Measurements from ENCODE around the gene PCDHGC4.

Gene PCDHGC4

GRCh38 chr5:141512911-141513626, 28.2 kb downstream of the PCDHGC4 start:
- DNase-seq (ENCODE audit: low spot score) = no peak

GRCh38 chr5:141513627-141514329, 28.9 kb downstream of the PCDHGC4 start:
- DNase-seq (ENCODE audit: low spot score) = no peak

- DNase-seq (ENCODE audit: low spot score) = no peak
Observed at GRCh38 chr5:141514330-141515133, 29.7 kb downstream of the PCDHGC4 start.

- DNase-seq (ENCODE audit: low spot score) = no peak
Observed at GRCh38 chr5:141515141-141515540, 30.3 kb downstream of the PCDHGC4 start.

GRCh38 chr5:141515946-141516671, 31.3 kb downstream of the PCDHGC4 start:
- no peak for DNase-seq (ENCODE audit: low spot score)

GRCh38 chr5:141516672-141517025, 31.8 kb downstream of the PCDHGC4 start:
- no peak for DNase-seq (ENCODE audit: low spot score)

- DNase-seq (ENCODE audit: low spot score) = no peak
Observed at GRCh38 chr5:141517312-141517711, 32.5 kb downstream of the PCDHGC4 start.

- no peak for DNase-seq (ENCODE audit: low spot score)
Observed at GRCh38 chr5:141517880-141518617, 33.2 kb downstream of the PCDHGC4 start.

GRCh38 chr5:141518618-141519015, 33.8 kb downstream of the PCDHGC4 start:
- DNase-seq (ENCODE audit: low spot score) = no peak

GRCh38 chr5:141519605-141520565, 35.1 kb downstream of the PCDHGC4 start:
- no peak for DNase-seq (ENCODE audit: low spot score)

GRCh38 chr5:141521244-141521781, 36.5 kb downstream of the PCDHGC4 start:
- peak; percentile 96 for DNase-seq (ENCODE audit: low spot score)

- DNase-seq (ENCODE audit: low spot score) = no peak
Observed at GRCh38 chr5:141522301-141522700, 37.5 kb downstream of the PCDHGC4 start.

- DNase-seq (ENCODE audit: low spot score) = no peak
Observed at GRCh38 chr5:141523991-141524390, 39.2 kb downstream of the PCDHGC4 start.

GRCh38 chr5:141524604-141525597, 40.1 kb downstream of the PCDHGC4 start:
- peak; percentile 81 for DNase-seq (ENCODE audit: low spot score)

- DNase-seq (ENCODE audit: low spot score) = no peak
Observed at GRCh38 chr5:141525653-141526052, 40.8 kb downstream of the PCDHGC4 start.

- no peak for DNase-seq (ENCODE audit: low spot score)
Observed at GRCh38 chr5:141527426-141527825, 42.6 kb downstream of the PCDHGC4 start.

- DNase-seq (ENCODE audit: low spot score) = no peak
Observed at GRCh38 chr5:141528291-141528984, 43.6 kb downstream of the PCDHGC4 start.

GRCh38 chr5:141529002-141529401, 44.2 kb downstream of the PCDHGC4 start:
- DNase-seq (ENCODE audit: low spot score) = no peak
